Effector memory CD4-positive, alpha-beta T cell (primary cell): Measurements from ENCODE around the gene GPR18.

Source experiments
- DNase-seq, 3 donors: peaks; one replicate each; pipeline ENCODE4 v3.0.0-alpha.2; 2020
- H3K27ac ChIP-seq: 2 replicates; pipeline ENCODE4 v1.7.0; 2013; ENCODE audit warnings: mild to moderate bottlenecking, low read length, moderate library complexity; ENCODE audit not compliant: insufficient read depth, poor library complexity, severe bottlenecking
- H3K27me3 ChIP-seq: replicated peaks from 2 replicates; pipeline ENCODE4 v1.7.0; 2013; ENCODE audit warnings: mild to moderate bottlenecking, low read length; ENCODE audit not compliant: insufficient read depth, control insufficient read depth, poor library complexity, severe bottlenecking
- H3K36me3 ChIP-seq: 2 replicates; pipeline ENCODE4 v1.7.0; 2013; ENCODE audit warnings: mild to moderate bottlenecking, low read length, moderate library complexity; ENCODE audit not compliant: control insufficient read depth, insufficient read depth
- H3K4me1 ChIP-seq: 2 replicates; pipeline ENCODE4 v1.7.0; 2013; ENCODE audit warnings: low read length, mild to moderate bottlenecking; ENCODE audit not compliant: control insufficient read depth, insufficient read depth, poor library complexity, severe bottlenecking
- H3K4me3 ChIP-seq: 2 replicates; pipeline ENCODE4 v1.7.0; 2013; ENCODE audit warnings: low read length, low read depth, mild to moderate bottlenecking; ENCODE audit not compliant: insufficient read depth, poor library complexity, severe bottlenecking
- H3K9me3 ChIP-seq: 2 replicates; pipeline ENCODE4 v1.7.0; 2013; ENCODE audit warnings: mild to moderate bottlenecking, low read length, moderate library complexity; ENCODE audit not compliant: control insufficient read depth
- total RNA-seq, 3 donors: gene quantifications; one replicate each; lab custom pipeline; 2026; lab: John Stamatoyannopoulos, UW

The GPR18 gene
- total RNA-seq = 17.8 to 18.1 (median 17.8) reads per million in 3 donors

GRCh38 chr13:99258210-99258860 lies at the start of gene GPR18:
Gene GPR18 (minus strand): TSS chr13:99258379. CDS start chr13:99255872, 2,507 bp downstream.
- Histone ChIP-seq H3K36me3 (peaks cover 16% of the 10 kb centered on the region), H3K4me1 (peaks cover 12% of the 10 kb centered on the region), H3K4me3 (peak within 1 kb of the TSS; percentile 63), H3K27ac (peak within 1 kb of the TSS; percentile 65), H3K27me3 (no peaks in the 10 kb centered on the region), H3K9me3 (no peaks in the 10 kb centered on the region)
- no peak for DNase-seq

GRCh38 chr13:99307648-99308339 lies 49.6 kb upstream of the GPR18 start:
- Histone ChIP-seq H3K36me3 (peaks cover 20% of the 10 kb centered on the region), H3K4me1 (peaks cover 54% of the 10 kb centered on the region), H3K4me3 (peak overlapping the region; percentile 85), H3K27me3 (no peaks in the 10 kb centered on the region), H3K9me3 (no peaks in the 10 kb centered on the region), H3K27ac (peak overlapping the region; percentile 89)
- peak in 2 of 3 donors; percentile 39 to 50 for DNase-seq

GRCh38 chr13:99307247-99307646 lies 49.1 kb upstream of the GPR18 start, which contains the start of gene GPR183:
Gene GPR183 (minus strand): TSS chr13:99307399. CDS start chr13:99296145, 11,254 bp downstream.
- no peaks in the 10 kb centered on the region for H3K9me3 ChIP-seq
- no peak for DNase-seq
- peaks cover 55% of the 10 kb centered on the region for H3K4me1 ChIP-seq
- H3K27ac ChIP-seq = peak within 1 kb of the TSS; percentile 89
- H3K27me3 ChIP-seq = no peaks in the 10 kb centered on the region
- peaks cover 20% of the 10 kb centered on the region for H3K36me3 ChIP-seq
- peak within 1 kb of the TSS; percentile 85 for H3K4me3 ChIP-seq

GRCh38 chr13:99305566-99305965 lies 47.4 kb upstream of the GPR18 start:
- Histone ChIP-seq H3K27me3 (no peaks in the 10 kb centered on the region), H3K4me1 (peaks cover 46% of the 10 kb centered on the region), H3K4me3 (peak overlapping the region; percentile 85), H3K36me3 (peaks cover 20% of the 10 kb centered on the region), H3K9me3 (no peaks in the 10 kb centered on the region), H3K27ac (peak overlapping the region; percentile 89)
- no peak for DNase-seq

- Histone ChIP-seq H3K36me3 (peaks cover 20% of the 10 kb centered on the region), H3K27me3 (no peaks in the 10 kb centered on the region), H3K9me3 (no peaks in the 10 kb centered on the region), H3K4me1 (peaks cover 46% of the 10 kb centered on the region), H3K27ac (peak overlapping the region; percentile 89), H3K4me3 (peak overlapping the region; percentile 85)
- no peak for DNase-seq
These were observed 47.0 kb upstream of the GPR18 start for GRCh38 chr13:99305158-99305557.

- peaks cover 47% of the 10 kb centered on the region for H3K4me1 ChIP-seq
- H3K4me3 ChIP-seq = peak overlapping the region; percentile 85
- peak overlapping the region; percentile 89 for H3K27ac ChIP-seq
- H3K27me3 ChIP-seq = no peaks in the 10 kb centered on the region
- peaks cover 20% of the 10 kb centered on the region for H3K36me3 ChIP-seq
- DNase-seq = no peak
- H3K9me3 ChIP-seq = no peaks in the 10 kb centered on the region
These were observed 46.4 kb upstream of the GPR18 start for GRCh38 chr13:99304541-99304940.

- DNase-seq = peak; percentile 53 to 58 (median 57)
- peak overlapping the region; percentile 85 for H3K4me3 ChIP-seq
- peaks cover 20% of the 10 kb centered on the region for H3K36me3 ChIP-seq
- H3K27me3 ChIP-seq = no peaks in the 10 kb centered on the region
- H3K4me1 ChIP-seq = peaks cover 47% of the 10 kb centered on the region
- H3K27ac ChIP-seq = peak overlapping the region; percentile 89
- no peaks in the 10 kb centered on the region for H3K9me3 ChIP-seq
These were observed 45.8 kb upstream of the GPR18 start for GRCh38 chr13:99303863-99304521.

GRCh38 chr13:99302637-99303505 lies 44.7 kb upstream of the GPR18 start:
- peaks cover 46% of the 10 kb centered on the region for H3K4me1 ChIP-seq
- no peaks in the 10 kb centered on the region for H3K9me3 ChIP-seq
- no peaks in the 10 kb centered on the region for H3K27me3 ChIP-seq
- DNase-seq = no peak
- H3K36me3 ChIP-seq = peaks cover 20% of the 10 kb centered on the region
- peak overlapping the region; percentile 89 for H3K27ac ChIP-seq
- peak overlapping the region; percentile 85 for H3K4me3 ChIP-seq

GRCh38 chr13:99301913-99302636 lies 43.9 kb upstream of the GPR18 start:
- peak overlapping the region; percentile 85 for H3K4me3 ChIP-seq
- H3K4me1 ChIP-seq = peaks cover 47% of the 10 kb centered on the region
- peaks cover 20% of the 10 kb centered on the region for H3K36me3 ChIP-seq

More at GRCh38 chr13:99301913-99302636, 43.9 kb upstream of the GPR18 start:
- no peaks in the 10 kb centered on the region for H3K27me3 ChIP-seq
- H3K9me3 ChIP-seq = no peaks in the 10 kb centered on the region
- no peak for DNase-seq
- peak overlapping the region; percentile 89 for H3K27ac ChIP-seq
